ENCODE results near the gene RAI1. TPM values are rescaled to one million over a fixed set of nuclear protein-coding genes. Genes with fewer than 3 reads are reported as not detected.

RAI1 gene
- total and polyA plus RNA-seq, 2 of the 13 experiments (the other 11 are each of a cell fraction or from before 2014, with no cell fraction given), result 3.4 to 5.2 TPM

DNA sequence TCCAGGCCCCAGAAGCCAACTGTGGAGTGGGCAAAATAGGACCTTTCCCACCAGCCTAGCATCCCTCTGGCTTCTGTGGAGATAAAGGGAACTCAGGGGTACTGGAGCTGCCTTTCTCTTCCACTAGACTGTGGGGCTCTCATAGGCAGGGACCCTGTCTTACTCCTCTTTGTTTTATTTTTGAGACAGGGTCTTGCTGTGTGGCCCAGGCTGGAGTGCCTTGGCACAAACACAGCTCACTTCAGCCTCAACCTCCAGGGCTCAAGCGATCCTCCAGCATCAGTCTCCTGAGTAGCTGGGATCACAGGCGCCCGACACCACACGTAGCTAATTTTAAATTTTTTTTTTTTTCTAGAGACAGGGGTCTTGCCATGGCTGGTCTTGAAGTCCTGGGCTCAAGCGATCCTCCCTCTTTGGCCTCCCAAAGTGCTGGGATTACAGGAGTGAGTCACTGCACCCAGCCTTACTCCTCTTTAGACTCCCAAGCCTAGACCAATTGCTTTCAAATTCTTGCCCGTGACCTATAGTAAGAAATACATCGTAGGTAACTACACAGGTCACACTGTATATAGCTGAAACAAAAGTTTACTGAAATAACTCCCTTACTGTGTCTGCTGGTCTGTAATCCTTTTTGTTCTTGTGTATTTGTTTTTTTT, 2.6 kb downstream of the RAI1 start:
- intact Hi-C loops (cut with micrococcal nuclease; ENCODE audit: unreplicated experiment) (loop anchor here (5.0 kb wide), 1 partner anchor 33 kb away; no protein-coding TSS in a partner anchor), in situ Hi-C loops (cut with HindIII; ENCODE audit: extremely low pct_ligation_motif_present, low pct_unique_long_range_greater_than_20kb) (loop anchor here (5.0 kb wide), 1 partner anchor 38 kb away; no protein-coding TSS in a partner anchor)
- ChIA-PET POLR2A (interaction anchor here (4.8 kb wide), 1 partner anchor 10 kb away, joined by 40 read pairs; no protein-coding TSS in a partner anchor), CTCF (ENCODE audit: low intra/inter-chr PET ratio, low total read pairs) (no interaction called here)
- peak overlapping the region; percentile 82 for H3K9ac ChIP-seq (ENCODE audit: insufficient read depth, low read depth, low read length)
- DNase-seq (ENCODE audit: low spot score) (no peak), FAIRE-seq (no peak), ATAC-seq (no peak)
- H3K27ac ChIP-seq (ENCODE audit: extremely low read length, insufficient read depth, low read length), result peak overlapping the region; percentile 82
- BruUV-seq (replicated peaks), result no TSS peak
- no peaks in the 10 kb centered on the region; a peak in 1 of 5 replicates for H3K27me3 ChIP-seq (ENCODE audit: control insufficient read depth in 1 of 2, insufficient read depth in 2 of 2, low read length in 2 of 2)
- WGBS (ENCODE audit: low lambda C conversion rate), result 95% methylated on average over 7 of the region's 7 CpGs
- TF ChIP-seq AKAP8 (CRISPR knock-in tag; IDR thresholded peaks at IDR 0.05) (0 out of 2 replicates have a peak, but pooled peaks have one; percentile 48), ZNF274 (CRISPR knock-in tag; IDR thresholded peaks at IDR 0.05) (no peak), ZNF121 (CRISPR knock-in tag; IDR thresholded peaks at IDR 0.05) (peak; percentile 64), ZBTB7B (CRISPR knock-in tag; IDR thresholded peaks at IDR 0.05) (0 out of 2 replicates have a peak, but pooled peaks have one; percentile 7), ZNF569 (CRISPR knock-in tag; IDR thresholded peaks at IDR 0.05; ENCODE audit: borderline replicate concordance) (no peak), ZNF782 (CRISPR knock-in tag; IDR thresholded peaks at IDR 0.05; ENCODE audit: borderline replicate concordance) (no peak), SNRNP70 (IDR thresholded peaks at IDR 0.05; ENCODE audit: low read depth, low read length) (no peak)
- TF ChIP-seq, protein P1, sequence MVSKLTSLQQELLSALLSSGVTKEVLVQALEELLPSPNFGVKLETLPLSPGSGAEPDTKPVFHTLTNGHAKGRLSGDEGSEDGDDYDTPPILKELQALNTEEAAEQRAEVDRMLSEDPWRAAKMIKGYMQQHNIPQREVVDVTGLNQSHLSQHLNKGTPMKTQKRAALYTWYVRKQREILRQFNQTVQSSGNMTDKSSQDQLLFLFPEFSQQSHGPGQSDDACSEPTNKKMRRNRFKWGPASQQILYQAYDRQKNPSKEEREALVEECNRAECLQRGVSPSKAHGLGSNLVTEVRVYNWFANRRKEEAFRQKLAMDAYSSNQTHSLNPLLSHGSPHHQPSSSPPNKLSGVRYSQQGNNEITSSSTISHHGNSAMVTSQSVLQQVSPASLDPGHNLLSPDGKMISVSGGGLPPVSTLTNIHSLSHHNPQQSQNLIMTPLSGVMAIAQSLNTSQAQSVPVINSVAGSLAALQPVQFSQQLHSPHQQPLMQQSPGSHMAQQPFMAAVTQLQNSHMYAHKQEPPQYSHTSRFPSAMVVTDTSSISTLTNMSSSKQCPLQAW (CRISPR knock-in tag; IDR thresholded peaks at IDR 0.05), result 0 out of 2 replicates have a peak, but pooled peaks have one; percentile 1
- TF ChIP-seq, protein P2, sequence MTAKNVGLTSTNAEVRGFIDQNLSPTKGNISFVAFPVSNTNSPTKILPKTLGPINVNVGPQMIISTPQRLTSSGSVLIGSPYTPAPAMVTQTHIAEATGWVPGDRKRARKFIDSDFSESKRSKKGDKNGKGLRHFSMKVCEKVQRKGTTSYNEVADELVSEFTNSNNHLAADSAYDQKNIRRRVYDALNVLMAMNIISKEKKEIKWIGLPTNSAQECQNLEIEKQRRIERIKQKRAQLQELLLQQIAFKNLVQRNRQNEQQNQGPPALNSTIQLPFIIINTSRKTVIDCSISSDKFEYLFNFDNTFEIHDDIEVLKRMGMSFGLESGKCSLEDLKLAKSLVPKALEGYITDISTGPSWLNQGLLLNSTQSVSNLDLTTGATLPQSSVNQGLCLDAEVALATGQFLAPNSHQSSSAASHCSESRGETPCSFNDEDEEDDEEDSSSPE (CRISPR knock-in tag; IDR thresholded peaks at IDR 0.05), result no peak
- peak overlapping the region in 2 of 3 experiments; percentile 90 to 95; a peak in 4 of 6 replicates for H3K4me3 ChIP-seq (replicated peaks in 1 of 3; ENCODE audit: insufficient read depth in 1 of 3, low read depth in 2 of 3, low read length in 3 of 3)
- no peak overlapping the region for H2AFZ ChIP-seq (ENCODE audit: low read length)
- H3K79me2 ChIP-seq (ENCODE audit: insufficient read depth, low read length), result peaks cover 57% of the 10 kb centered on the region
- H3K4me2 ChIP-seq (ENCODE audit: low read depth, low read length), result peak overlapping the region; percentile 90
- no peaks in the 10 kb centered on the region; a peak in 2 of 5 replicates for H3K36me3 ChIP-seq (replicated peaks in 1 of 2; ENCODE audit: control insufficient read depth in 1 of 2, insufficient read depth in 2 of 2, low read length in 2 of 2)
- H3K4me1 ChIP-seq (ENCODE audit: insufficient read depth, low read length), result peaks cover 58% of the 10 kb centered on the region
- H3K9me3 ChIP-seq (ENCODE audit: low read length), result no peaks in the 10 kb centered on the region
- peaks cover 31% of the 10 kb centered on the region for H4K20me1 ChIP-seq (ENCODE audit: insufficient read depth, low read length)

All from HepG2 (cell line).